GM21447 (cell line): ENCODE results near the gene TGFBR2.

Experiments
- ATAC-seq: cut with Tn5 transposase; IDR thresholded peaks from one replicate; pipeline ENCODE4 v1.9.1; 2021; ENCODE audit not compliant: unreplicated experiment

The TGFBR2 gene

DNA sequence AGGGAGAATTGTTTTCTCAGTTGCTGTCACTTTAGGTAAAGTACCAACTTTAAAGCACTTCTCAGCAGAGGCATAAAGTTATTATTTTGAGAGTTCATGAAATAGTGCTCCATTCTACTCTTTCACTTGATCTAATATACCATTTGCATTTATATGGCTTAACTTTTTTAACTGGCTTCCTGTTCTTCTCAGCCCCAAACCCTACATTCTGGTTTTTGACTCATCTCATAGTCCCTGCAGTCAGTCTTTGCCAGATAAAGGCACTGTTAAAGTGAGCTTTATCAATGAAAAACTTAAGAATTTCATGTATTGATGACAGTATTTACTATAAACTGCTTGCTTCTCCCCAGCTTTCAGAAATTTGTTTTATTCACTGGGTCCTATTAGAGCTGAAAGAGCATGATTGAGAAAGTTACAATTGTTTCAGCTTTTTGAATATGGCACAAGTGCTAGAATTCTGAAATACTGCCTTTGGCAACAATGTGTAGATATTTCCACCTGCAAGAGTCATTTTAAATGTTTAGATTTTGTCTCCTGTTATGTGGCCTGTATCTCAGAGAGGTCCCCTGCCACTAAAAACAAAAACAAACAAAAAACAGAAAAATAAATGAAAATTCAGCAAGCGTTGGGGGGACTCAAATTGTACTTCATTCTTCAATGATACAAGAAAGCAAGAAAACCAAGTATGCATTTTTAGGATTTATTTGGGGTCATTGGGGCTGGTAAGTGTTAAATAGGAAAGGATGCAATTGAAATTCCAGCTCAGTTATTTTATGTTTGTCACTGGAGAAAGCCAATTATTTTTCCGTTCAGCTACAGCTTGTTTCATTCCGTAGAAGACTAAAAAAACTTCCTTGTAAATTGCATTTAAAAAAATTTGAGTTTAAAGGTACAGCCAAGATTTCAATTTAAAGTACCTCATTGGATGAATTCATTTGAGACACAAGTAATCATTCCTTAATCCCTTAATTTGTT lies 28.6 kb downstream of the TGFBR2 start:
- no peak for ATAC-seq

DNA sequence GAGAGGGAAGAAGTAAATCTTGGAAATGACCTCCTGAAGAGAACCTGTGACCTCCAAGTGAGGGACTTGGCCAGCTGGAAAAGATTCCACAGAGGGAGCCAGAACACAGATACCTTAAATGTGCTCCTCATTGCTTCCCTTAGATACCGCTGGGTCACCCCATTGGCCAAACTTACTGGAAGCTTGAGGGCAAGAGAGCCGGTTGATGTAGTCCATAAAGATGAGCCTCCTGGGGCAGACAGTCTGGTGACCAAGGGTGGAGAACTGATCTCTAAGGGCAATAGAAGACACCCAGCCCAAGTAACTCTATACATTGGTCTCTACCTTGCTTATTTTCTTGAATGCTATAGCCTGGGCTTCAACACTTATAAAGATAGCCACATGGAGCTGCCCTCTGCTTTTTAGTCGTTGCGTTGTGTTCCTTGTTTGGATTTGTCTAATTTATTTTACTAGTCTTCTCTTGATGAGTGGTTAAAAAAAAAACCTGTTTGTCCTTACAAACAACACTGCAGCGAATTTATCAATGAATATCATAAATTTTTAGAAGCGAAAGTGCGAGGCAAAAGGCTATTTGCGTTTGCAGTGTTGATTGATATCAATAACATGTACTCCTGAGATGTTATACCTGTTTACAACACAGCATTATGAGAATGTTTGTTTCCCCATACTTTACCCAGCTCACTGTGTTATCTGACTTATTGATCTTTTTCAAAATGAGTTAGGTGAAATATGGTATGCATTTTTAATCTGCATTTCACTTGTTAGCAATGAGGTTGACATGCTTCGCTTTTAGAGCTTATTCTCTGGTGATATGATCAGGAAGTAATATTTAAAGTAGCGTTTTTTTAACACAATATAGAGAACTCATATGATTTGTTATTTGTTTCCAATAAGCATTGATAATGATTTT lies 31.2 kb downstream of the TGFBR2 start:
- no peak for ATAC-seq

DNA sequence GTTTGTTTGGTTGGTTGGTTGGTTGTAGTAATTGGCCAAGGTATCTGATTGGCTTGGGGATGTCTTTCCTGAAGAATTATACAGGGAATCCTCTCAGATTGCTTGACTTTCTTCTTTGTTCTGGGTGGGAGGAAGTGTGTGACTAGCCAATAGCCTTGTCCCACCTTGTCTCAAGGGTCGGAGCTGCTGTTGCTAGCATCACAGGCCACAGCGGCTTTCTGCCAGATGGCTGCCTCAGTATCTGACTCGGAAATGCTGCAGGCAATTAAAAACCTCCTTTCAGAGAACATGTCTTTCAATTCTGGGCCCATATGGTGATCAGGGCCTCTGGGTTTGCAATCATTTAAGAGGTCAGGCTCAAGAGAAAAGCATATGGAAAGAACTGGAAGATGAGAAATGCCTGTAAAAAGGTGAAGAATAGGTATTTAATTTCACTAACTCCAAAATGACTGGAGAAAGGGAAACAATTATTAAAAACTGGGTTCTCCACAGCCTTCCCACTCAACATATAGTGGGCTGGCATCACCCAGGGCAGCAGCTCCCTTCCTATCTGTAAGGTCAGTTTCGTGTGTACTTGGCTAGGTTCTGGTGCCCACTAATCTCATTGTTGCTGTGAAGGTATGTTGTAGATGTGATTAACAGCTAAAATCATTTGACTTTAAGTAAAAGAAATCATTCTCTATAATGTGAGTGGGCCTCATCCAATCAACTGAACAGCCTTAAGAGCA lies 32.4 kb downstream of the TGFBR2 start:
- no peak for ATAC-seq

DNA sequence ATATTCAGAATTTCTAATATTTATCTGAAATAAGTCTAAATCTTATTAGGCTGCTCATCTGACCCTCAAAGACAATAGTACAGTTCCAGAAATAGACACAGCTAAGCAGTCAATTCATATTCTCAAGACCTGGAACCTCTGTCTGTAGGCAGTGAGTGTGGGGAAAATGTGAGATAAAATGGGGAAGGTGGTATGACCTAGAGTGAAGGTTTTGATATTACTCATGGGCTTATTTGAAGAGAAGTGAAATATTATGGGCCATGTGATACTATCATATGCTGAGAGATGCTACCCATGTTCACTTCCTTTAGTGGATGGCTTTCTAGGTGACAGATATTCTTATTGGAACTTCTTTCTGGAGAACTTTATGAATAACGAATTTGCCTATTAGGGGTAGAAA lies 33.5 kb downstream of the TGFBR2 start:
- peak; percentile 68 for ATAC-seq

DNA sequence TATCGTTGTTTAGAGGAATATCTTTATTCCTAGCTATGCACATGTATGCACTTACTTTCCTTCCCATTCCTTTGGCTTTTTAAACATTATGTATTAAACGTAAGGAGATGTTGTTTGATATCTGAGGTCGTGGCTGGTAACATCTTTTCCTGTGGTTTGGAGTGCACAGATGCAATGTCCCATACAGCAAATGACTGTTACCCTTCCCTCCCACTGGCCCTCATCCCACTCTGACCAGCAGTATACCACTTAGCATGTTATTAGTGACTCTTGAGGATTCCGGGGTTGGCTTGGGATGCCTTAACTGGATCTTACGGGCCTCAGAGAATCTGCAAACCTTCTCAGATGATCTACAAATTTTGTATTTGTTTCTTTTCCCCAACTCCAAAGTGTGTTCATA lies 34.5 kb downstream of the TGFBR2 start:
- no peak for ATAC-seq

DNA sequence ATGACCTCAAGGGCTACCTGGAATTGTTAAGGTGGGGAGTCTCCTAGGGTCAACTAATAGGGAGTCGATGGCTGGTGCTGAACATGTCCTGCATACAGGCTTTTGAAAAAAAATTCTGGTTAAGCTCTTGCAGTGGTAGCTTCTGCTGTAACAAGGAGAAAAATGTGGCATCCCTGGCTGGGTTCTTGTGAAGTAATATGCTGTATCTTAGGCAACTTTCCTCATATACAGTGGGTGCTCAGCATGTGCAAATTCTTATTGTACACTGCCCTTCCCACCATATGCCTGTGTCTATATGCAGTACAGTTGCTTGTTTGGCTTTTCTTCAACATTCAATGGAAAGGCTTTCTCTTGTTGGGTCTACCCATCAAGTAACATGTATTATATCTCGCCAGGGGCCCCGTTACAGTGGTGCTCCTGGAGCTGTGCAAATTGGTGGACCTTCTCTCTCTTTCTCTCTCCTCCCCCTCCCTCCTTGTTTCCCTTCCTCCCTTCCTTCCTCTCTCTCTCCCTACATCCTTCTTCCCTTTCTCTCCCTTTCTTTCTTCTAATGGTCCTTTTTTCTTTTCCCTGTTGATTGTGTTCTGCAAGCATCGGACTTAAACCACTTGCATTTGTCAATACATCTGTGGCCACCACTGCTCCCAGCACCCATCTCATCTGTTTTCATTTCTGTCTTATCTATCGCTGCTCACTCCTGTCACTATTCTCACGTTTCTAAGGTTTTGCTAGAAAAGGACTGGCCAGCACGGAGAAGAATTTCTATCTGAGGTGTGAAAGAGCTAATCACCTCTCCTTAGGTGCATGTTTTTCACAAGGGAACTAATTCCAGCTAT lies 35.2 kb downstream of the TGFBR2 start:
- ATAC-seq, result no peak

DNA sequence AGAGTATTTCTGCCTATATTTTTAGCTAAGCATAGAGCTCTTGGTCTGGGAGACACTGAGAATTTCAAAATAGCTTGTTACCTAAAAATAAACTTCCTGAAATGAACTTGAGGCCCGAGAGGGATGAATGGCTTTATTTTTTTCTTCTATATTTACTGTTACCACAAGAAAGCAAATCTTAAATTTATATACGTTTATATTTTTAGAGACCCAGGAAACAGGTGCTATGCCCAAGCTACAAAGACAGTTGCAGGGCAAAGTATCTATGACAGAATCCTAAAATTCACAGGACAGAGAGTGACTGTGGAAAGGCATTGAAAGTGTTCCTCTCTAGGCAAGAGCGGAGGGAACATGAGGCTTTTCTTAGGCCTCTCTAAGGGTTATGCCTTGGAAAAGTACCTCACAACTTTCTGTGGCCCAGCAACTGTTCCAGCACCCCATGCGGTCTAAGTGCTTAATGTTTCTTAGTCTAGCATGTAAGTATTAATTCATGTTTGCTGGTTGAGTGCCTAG lies 36.5 kb downstream of the TGFBR2 start:
- ATAC-seq, result no peak

DNA sequence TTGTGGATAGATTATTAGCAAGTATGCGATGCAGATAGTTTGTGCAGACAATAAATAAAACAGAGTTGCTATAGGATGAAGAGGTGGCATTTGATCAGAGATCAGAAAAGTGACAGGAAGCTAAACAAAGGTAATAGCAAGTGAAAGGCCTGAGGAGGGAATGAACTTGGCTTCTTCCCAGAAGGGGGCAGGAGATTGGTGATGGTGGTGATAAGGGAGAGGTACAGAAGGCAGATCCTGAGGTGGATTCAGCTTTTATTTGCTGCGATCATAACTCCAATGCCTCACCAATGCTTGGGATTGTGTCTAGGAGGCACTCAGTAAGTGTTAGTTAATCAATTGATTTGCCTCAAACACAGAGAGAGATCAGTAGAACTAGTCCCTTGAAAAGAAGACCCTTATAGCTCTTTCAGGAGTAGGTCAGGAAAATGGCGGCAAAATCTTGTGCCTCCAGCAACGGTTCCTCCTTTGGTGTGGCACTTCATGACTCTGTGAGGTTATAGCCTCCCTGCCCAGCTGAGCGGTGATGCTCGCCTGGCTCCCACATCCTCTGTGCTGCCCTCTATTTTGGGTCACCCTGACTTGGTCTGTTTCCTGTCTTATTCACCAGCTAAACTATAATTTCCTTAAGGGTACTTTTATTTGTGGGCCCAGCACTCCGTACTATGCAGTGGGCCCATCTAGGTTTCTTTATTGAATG lies 37.5 kb downstream of the TGFBR2 start:
- no peak for ATAC-seq

- peak; percentile 76 for ATAC-seq
Observed at GRCh38 chr3:30644615-30645014, 38.2 kb downstream of the TGFBR2 start.

GRCh38 chr3:30645077-30645476 lies 38.7 kb downstream of the TGFBR2 start:
- ATAC-seq, result no peak

DNA sequence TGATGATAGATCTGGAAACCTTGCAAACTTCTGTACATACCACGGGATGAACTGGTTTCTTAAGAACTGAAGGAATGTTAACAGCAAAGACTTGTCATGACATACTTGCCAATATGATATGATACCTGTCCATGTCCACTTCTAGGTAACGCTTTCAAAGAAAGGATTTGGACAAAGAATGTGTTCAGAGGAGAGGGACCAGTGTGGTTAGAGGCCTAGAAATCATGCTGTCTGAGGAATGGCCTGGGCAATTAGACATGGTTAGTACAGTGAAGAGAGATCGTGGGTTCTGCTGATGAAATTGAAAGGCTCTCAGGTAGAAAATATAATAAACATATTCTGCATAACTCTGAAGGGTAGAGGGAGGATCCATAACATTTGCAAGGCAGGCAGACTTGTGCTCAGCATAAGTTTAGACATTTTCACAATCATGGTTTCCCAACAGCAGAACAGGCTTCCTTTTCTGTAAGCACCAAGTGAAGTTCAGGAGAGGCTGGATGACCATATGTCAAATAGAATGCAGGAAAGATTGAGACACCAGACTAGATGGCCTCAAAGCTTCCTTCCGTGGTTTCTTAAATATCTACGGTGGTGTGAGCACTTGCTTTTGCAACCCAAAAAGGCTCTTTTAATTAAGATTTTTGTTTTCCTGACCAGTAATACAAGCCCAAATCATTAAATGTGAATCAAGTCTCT lies 39.9 kb downstream of the TGFBR2 start:
- no peak for ATAC-seq

GRCh38 chr3:30646961-30647752 lies 40.8 kb downstream of the TGFBR2 start:
- ATAC-seq, result no peak

DNA sequence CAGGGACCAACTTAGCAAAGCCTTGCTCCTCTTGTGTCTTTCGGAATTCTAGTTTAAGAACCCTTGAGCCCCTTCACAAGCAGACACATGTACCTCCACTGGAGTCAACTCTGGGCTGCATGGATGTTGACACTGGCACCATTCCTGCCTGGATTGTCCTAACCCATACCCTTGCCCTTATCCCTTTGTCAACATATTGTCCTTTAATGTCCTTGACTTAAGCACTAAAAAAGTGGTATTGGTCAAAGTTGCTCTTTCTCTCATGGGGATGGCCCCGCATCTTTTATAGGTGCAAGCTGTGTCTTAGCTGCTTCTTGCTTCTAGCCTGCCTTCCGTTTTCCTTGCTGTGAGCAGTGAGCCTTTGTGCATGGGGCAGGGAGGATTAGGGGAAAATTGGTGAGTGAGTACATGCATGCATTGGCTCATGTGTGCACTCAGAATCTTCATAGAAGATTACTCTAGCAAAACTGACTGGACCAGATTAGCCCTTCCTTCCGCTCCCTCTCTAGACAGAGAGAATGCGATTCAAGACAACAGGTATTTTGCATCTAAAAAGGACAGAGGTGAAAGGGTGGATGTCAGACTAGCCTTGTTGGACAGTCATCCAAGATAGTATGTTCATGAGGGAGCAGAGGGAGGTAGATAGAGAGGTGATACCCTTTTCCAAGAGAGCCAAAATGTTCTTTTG lies 42.4 kb downstream of the TGFBR2 start:
- no peak for ATAC-seq

DNA sequence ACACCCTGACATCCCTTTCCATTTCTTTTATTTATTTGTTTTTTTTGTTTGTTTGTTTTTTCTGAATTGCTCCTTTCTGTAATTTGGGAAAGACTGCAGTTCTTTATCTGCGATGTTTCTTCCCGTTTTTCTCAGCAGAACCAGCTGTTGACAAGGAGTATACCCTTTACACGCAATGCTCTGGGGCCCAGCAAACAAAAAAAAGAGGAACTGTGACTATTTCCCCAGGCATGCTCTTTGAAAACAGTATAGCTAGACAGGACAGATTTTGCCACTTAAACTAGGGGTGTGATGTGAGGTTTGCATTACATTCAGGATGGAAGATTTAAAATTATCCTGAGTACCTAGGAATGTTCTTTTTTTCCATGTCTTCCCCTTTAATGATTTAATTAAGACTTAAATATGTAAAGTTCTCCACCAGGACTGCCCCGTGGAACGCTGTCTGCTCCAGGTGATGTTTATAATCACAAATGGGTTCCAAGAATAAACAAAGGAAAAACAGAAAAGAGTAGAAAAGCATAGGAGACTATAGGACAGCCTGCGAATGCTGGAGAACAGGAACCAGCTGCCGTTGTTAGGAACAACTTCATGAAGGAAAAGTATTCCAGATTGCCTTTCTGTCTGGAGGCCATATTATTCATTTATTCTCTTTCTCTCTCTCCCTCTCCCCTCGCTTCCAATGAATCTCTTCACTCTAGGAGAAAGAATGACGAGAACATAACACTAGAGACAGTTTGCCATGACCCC lies 43.3 kb downstream of the TGFBR2 start:
- ATAC-seq, result peak; percentile 41

DNA sequence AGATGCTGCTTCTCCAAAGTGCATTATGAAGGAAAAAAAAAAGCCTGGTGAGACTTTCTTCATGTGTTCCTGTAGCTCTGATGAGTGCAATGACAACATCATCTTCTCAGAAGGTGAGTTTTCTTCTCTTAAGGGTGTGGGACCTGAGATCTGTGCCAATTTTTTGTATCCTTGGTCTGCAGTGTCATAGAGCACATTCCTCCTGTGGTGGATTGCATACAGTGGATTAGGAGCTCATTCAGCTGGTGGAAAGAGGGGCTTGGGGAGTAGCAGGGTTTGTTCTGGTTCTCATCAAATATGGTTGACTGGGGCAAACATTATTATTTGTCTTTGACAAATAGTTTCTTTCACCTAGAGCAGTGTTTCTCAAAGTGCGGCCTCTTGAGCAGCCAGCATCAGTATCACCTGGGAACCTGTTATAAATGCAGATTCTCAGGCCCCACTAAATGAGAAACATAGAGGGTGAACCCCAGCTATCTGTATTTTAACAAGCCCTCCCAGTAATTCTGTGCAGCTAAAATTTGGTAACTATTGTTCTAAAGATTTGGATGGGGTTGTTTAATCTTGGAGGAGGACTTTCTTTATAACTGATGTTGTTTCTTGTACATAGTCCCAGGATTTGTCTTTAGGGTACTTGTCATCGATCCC lies 44.1 kb downstream of the TGFBR2 start:
- no peak for ATAC-seq

GRCh38 chr3:30654269-30654668 lies 47.9 kb downstream of the TGFBR2 start:
- ATAC-seq, result no peak
